Measurements from ENCODE around the gene CDH13.

GRCh38 chr16:82874672-82875071 lies 247.9 kb downstream of the CDH13 start:
- TF ChIP-seq POLR2AphosphoS5 (IDR thresholded peaks at IDR 0.05) (no peak), POLR2A (IDR thresholded peaks at IDR 0.05; ENCODE audit: low read depth) (no peak)

Data from esophagus muscularis mucosa (tissue), 2 donors.